ENCODE data around the gene FXYD3.

Gene FXYD3

DNA sequence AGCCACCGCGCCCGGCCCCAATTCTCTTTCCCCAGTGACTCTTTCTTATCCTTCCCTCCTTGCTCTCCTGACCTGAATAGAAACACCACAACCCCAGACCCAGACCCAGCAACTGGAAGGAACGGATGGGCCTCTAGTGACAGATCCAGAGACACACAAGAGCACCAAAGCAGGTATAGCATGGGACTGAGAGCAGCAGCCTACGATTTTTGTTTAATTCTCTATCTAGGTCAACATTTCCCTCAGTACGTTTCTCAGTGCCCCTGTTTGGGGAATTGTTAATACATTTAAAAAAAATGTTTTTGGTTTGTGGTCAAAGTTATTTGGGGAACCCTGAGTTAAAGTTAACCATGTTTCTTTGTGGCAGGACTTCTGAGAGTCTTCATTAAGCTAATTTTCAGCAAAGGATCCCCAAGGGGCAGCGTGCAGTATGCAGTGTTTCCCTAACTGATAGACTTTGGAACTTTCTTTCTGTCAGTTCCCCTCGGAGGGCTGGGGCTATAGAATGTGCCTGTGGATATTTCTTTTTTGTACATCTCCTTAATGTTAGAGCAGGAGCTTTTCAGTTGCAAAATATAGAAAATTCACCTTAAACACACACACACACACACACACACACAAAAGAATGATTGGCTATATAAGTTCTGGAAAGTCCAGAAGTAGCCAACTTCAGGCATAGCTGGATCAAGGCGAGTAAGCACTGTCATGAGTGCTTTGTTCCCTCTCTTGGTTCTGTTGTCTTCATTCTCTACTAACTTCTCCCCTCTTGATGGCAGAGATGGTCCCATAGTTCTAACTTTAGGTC lies 45.2 kb downstream of the FXYD3 start:
- DNase-seq (ENCODE audit: low read depth): no peak

DNA sequence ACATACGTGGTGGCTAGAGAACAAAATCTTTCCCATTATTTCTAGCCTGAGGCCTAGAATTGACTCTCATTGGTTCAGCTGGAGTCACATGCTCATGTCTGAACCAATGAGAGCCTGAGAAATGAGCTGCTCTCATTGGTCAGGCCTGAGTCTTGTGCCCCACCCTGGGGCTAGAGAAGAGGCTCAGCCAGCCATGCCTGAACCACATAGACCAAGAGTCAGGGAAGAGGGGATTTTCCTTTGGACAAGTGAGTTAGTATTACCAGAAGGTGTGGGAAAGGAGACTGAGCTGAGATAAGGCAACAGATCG lies 45.8 kb downstream of the FXYD3 start:
- no peak for DNase-seq (ENCODE audit: low read depth)

DNA sequence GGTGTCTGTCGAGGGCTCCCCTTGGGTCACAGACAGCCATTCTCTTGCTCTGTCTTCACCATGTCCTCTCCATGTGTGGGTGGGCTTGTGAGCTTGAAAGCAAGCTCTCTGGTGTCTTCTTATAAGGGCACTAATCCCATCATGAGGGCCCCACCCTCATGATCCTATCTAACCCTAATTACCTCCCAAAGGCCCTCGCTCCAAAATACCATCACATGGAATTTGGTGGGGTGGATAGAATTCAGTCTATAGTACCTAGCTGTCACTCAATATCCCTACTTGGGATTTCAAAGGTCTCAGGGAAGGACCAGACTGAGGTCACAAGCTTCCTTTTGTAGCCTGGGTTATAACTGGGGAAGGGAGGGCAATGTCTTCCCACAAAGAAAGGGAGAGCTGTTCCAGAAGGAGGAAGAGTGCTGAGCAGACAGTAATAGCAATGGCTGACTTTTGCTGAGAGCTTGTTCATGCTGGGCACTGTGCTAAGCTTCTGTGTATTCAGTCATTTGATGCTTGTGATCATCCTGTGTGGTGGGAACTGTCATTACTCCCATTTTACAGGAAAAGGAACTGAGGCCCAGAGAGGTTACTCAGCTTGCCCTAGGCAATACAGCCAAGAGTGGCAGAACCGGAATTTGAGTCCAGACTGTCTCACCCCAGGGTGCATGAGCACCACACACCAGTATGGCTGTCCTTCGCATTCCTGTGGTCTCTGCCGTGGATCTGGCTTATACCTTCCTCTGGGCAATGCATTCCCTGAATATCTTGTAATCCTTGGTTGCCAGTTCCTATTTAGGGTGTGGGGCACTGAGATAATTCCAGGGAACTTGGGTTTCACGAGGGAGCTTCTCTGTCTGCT lies 47.1 kb downstream of the FXYD3 start:
- peak; percentile 55 for DNase-seq (ENCODE audit: low read depth)

DNA sequence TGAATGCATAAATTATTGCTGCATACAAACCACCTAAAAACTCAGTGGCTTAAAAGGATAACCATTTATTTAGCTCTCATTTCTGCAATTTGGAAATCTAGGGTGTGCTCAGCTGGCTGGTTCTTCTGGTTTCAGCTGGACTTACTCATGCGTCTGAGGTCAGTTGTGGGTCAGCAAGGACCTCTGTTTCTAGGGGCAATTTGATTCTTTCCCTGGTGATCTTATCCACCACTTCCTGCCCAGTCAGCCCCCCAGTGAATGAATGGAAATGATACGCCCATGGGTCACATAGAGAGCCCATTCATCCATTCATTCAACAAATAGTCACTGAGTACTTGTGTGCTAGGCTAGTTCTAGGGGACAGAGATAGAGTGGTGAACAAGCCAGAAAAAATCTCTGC lies 48.8 kb downstream of the FXYD3 start:
- DNase-seq (ENCODE audit: low read depth): no peak

DNA sequence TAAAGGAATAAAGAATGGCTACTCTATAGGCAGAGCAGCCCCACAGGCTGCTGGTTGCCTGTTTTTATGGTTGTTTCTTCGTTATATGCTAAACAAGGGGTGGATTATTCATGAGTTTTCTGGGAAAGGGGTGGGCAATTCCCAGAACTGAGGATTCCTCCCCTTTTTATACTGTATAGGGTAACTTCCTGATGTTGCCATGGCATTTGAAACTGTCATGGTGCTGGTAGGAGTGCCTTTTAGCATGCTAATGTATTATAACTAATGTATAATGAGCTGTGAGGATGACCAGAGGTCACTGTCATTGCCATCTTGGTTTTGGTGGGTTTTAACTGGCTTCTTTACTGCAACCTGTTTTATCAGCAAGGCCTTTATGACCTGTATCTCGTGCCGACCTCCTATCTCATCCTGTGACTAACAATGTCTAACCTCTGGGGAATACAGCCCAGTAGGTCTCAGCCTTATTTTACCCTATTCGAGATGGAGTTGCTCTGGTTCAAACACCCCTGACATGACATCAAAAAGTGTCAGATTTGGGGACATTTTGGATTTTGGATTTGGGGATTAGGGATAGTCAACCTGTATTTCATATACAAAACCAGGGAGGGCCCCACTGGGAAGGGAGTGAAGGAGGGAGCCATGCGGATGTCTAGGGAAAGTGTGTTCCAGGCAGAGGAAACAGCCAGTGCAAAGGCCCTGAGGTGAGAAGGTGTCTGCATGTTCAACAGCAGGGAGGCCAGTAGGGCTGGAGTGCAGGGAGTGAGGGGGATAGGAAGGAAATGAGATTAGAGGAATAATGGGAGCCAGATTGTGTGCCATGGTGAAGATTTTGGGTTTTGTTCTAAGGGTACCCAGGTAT lies 49.8 kb downstream of the FXYD3 start:
- DNase-seq (ENCODE audit: low read depth): no peak

DNA sequence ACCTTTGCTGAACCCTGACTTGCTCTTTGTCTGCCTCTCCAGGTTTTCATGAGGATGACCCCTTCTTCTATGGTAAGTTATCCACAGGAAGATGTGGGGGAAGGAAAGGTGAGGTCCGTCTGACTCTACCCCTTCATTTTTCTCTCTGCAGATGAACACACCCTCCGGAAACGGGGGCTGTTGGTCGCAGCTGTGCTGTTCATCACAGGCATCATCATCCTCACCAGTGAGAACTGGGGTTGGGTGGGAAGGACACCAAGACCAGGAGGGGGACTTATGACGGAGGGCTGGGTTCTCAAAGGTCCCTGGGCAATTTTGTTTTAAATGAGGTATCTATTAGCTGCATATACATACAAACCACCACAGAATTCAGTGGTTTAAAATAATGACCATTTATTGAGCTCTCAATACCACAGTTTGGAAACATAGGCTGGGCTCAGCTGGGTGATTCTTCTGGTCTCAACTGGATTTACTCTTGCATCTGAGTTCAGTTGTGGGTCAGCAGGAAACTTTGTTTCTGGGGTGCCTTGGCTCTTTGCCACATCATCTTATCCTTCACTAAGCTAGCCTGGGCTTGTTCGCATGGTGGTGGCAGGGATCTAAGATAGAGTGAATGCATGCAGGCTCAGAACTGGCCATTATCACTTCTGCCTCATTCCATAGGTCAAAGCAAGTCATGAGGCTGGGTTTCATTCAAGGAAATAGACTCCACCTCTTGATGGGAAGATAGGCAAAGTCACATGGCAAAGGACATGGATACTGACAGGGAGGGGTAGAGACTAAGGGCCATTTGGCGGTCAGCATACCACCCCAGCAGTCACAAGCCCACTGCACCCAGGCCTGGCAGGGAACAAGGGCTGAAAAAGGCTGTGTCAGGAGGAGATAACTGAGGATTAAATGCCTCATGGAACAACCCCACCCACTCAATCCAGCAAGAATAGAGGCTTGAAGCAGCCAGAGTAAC lies 50.8 kb downstream of the FXYD3 start:
- DNase-seq (ENCODE audit: low read depth): no peak

DNA sequence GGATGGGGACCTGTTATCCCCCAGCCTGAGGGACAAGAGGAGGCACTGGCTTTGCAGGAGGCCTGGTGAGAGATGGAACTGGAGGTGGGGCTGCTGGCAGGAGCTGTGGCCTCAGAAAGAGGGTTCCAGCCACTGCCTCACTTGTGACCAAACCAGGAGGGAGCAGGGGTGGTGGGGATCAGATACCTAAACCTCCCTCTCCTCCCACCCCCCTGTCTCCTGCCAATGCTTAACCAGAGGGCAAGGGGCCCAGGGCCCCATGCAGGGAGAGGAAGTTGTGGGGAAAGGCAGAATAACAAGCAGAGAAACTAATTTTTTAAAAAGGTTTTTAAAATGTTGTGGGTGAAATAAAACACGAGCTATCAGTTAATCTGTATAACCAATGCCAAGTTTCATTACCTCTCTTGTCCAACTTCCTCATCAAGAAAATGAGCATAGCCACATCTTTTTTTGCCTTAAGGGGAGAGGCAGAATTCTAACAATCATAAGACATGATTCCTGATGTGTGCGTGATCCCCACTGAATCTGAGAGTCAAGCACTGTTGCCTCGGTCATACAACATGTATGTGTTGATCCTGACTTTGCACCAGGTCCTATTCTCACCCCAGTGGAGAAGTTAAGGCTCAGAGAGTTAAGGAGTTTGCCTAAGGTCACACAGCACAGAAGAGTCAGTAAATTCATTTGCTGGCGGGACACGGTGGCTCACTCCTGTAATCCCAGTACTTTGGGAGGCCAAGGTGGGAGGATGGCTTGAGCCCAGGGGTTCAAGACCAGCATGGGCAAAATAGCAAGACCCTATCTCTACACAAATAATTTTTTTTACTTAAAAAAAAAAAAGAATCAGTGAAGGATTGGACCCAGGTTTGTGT lies 51.9 kb downstream of the FXYD3 start:
- no peak for DNase-seq (ENCODE audit: low read depth)

DNA sequence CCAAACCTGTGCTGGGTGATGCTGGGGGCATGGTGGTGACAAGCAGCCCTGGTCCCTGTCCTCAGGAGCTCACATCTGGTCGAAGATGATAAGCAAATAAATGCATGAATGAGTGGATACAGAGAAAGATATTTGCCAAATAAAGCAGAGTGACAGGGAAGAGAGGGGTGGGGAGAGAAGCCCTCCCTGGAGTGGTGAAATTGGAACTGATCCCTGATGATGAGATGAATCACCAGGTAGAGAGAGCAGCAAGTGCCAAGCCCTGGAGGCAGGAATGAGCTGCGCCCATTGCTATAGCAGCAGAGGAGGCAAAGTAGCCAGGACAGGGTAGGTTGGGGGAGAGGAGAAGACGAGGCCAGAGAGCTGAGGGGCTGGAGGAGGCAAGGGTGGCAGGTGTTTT lies 52.6 kb downstream of the FXYD3 start:
- no peak for DNase-seq (ENCODE audit: low read depth)

DNA sequence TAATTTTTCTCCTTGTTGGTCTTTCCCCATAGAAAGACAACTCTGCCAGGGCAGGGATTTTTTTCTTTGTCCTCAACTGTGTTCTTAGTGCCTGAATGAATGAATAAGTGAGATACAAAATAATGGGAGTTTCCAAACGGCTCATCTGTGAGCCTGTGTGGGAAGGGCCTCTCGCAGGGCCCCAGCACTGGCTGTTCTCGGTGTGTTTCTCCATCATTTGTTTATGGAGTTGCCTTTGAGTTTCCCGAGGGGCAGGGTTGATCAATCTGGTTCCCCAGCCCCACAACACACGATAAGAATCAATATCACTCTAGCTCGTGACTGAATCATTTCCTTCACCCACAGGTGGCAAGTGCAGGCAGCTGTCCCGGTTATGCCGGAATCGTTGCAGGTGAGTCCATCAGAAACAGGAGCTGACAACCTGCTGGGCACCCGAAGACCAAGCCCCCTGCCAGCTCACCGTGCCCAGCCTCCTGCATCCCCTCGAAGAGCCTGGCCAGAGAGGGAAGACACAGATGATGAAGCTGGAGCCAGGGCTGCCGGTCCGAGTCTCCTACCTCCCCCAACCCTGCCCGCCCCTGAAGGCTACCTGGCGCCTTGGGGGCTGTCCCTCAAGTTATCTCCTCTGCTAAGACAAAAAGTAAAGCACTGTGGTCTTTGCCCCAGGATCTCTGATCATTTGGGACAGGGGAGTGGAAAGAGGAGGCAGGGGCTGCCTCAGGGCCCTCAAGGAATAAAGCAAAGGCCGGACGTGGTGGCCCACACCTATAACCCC lies 53.8 kb downstream of the FXYD3 start:
- DNase-seq (ENCODE audit: low read depth): no peak

DNA sequence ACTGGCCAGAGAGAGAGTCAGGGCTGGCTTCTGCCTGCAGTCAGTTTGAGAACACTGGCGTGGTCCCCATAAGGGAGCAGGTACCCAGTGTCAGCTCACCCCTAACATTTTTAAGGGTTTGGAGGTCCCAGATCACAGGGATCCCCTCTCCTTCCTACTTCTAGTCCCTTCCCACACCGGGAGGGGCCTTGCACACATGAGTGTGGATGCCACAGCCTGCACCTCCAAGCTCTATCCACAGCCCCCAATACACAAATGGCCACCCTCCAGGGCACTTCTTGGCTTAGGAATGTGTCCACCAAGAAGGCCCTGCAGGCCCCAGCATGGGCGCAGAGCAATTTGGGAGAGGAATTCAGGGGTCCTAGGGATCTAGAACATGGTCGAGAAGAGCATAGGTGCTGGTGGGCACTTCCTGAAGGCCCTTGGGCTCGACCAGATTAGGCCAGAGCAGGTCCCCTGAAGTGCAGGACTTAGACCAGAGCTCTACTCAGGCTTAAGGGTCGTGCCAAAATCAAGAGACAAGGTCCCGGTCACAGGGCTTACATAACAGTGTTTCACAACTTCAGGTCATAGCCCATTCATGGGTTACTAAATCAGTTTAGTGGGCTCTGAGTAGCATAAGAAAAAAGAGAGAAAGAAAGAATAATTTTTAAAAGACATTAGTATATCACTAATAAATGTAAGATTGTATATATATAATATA lies 54.9 kb downstream of the FXYD3 start:
- DNase-seq (ENCODE audit: low read depth): no peak

DNA sequence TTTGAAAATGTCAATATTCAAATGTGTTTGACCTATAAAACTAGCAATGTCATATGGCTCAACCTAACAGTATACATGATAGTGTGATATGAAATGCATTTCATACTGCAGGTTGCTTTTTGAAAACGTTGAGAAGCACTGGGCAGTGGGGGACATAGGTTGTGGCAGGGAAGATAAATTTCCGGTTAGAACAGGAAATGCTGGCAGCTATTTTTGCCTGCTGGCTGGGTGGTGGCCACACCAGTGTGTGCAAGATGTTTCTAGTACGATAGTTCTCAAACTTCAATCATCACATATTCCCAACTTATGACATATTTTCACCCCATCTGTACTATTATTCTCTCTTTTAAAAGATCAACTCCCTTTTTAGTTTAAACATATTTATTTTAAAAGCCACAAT lies 56.1 kb downstream of the FXYD3 start:
- DNase-seq (ENCODE audit: low read depth): no peak

Data from iris pigment epithelial cell (primary cell).